HFFc6 (cell line): Measurements from ENCODE around the gene FMN1. TPM values are rescaled to one million over a fixed set of nuclear protein-coding genes. Genes with fewer than 3 reads are reported as not detected.

Source experiments
- DNase-seq: peaks from one replicate; pipeline ENCODE4 v3.0.0-alpha.2; 2018
- H3K27ac Mint-ChIP-seq: 2 replicates; pipeline ENCODE4 v1.8.0; 2020; ENCODE audit warnings: mild to moderate bottlenecking, mixed read lengths
- H3K27me3 Mint-ChIP-seq: 2 replicates; pipeline ENCODE4 v1.8.0; 2021; ENCODE audit warnings: mild to moderate bottlenecking, moderate library complexity, mixed read lengths; ENCODE audit not compliant: insufficient read depth
- H3K36me3 Mint-ChIP-seq: 2 replicates; pipeline ENCODE4 v1.8.0; 2021; ENCODE audit warnings: low read depth, mixed read lengths
- H3K4me1 Mint-ChIP-seq: 2 replicates; pipeline ENCODE4 v1.8.0; 2020; ENCODE audit warnings: low read depth, mixed read lengths
- H3K4me3 Mint-ChIP-seq: 2 replicates; pipeline ENCODE4 v1.8.0; 2020; ENCODE audit warnings: mild to moderate bottlenecking, moderate library complexity, mixed read lengths
- H3K9me3 Mint-ChIP-seq: 2 replicates; pipeline ENCODE4 v1.8.0; 2020; ENCODE audit warnings: mild to moderate bottlenecking, mixed read lengths
- CTCF ChIP-seq: fragments of 200-600 bp; sonication (generic); IDR thresholded peaks from 2 replicates; pipeline ENCODE4 v1.5.0; 2021; ENCODE audit warnings: antibody characterized with exemption, mild to moderate bottlenecking
- total RNA-seq, 6 experiments: library from RNA; stranded (reverse); fragmentation: NEBNext Ultra II Directional; extraction: Animal tissue kit (Norgen Biotek cat#: 25700); gene quantifications; 2 replicates in 1 of 6; 3 replicates in 5 of 6; pipeline ENCODE4 v1.2.3, GENCODE V29; 2021

The FMN1 gene
- total RNA-seq, 6 experiments from 2014 or later: 8.3 to 14.0 (median 12.6) TPM

GRCh38 chr15:33032053-33032452 is 162.5 kb downstream of the FMN1 start:
- DNase-seq: no peak
- peaks cover 50% of the 10 kb centered on the region for H3K4me1 Mint-ChIP-seq
- no peak for TF ChIP-seq CTCF
- no peaks in the 10 kb centered on the region for H3K27me3 Mint-ChIP-seq
- H3K36me3 Mint-ChIP-seq: peaks cover 11% of the 10 kb centered on the region
- H3K4me3 Mint-ChIP-seq: no peak overlapping the region
- H3K27ac Mint-ChIP-seq: peak overlapping the region; percentile 84; the same call in 1 of the 2 replicates
- no peaks in the 10 kb centered on the region for H3K9me3 Mint-ChIP-seq

- Mint-ChIP-seq H3K9me3 (no peaks in the 10 kb centered on the region), H3K36me3 (peaks cover 11% of the 10 kb centered on the region), H3K4me3 (peak overlapping the region; percentile 64), H3K4me1 (peaks cover 52% of the 10 kb centered on the region), H3K27me3 (no peaks in the 10 kb centered on the region), H3K27ac (peak overlapping the region; percentile 84)
- no peak for TF ChIP-seq CTCF
- peak; percentile 77 for DNase-seq
These were observed 163.1 kb downstream of the FMN1 start for GRCh38 chr15:33031324-33031821.

- no peak for TF ChIP-seq CTCF
- Mint-ChIP-seq H3K27ac (no peak overlapping the region), H3K4me3 (peak overlapping the region; percentile 42), H3K36me3 (peaks cover 11% of the 10 kb centered on the region), H3K27me3 (no peaks in the 10 kb centered on the region), H3K4me1 (peaks cover 63% of the 10 kb centered on the region), H3K9me3 (no peaks in the 10 kb centered on the region)
- DNase-seq: no peak
These were observed 164.2 kb downstream of the FMN1 start for GRCh38 chr15:33030315-33030714.

GRCh38 chr15:33029109-33029652 is 165.3 kb downstream of the FMN1 start:
- no peaks in the 10 kb centered on the region for H3K27me3 Mint-ChIP-seq
- H3K36me3 Mint-ChIP-seq: peaks cover 11% of the 10 kb centered on the region
- no peak for TF ChIP-seq CTCF
- H3K27ac Mint-ChIP-seq: peak overlapping the region; percentile 12; the same call in 1 of the 2 replicates
- H3K4me1 Mint-ChIP-seq: peaks cover 68% of the 10 kb centered on the region
- H3K9me3 Mint-ChIP-seq: no peaks in the 10 kb centered on the region
- H3K4me3 Mint-ChIP-seq: no peak overlapping the region
- no peak for DNase-seq

GRCh38 chr15:33028495-33028894 is 166.0 kb downstream of the FMN1 start:
- no peak overlapping the region for H3K27ac Mint-ChIP-seq
- no peaks in the 10 kb centered on the region for H3K27me3 Mint-ChIP-seq
- DNase-seq: no peak
- no peak for TF ChIP-seq CTCF
- no peaks in the 10 kb centered on the region for H3K9me3 Mint-ChIP-seq
- peaks cover 71% of the 10 kb centered on the region for H3K4me1 Mint-ChIP-seq
- H3K36me3 Mint-ChIP-seq: peaks cover 5% of the 10 kb centered on the region
- no peak overlapping the region for H3K4me3 Mint-ChIP-seq
